BJ (cell line): ENCODE results near the gene CCDC102A. TPM values are rescaled to one million over a fixed set of nuclear protein-coding genes. Genes with fewer than 3 reads are reported as not detected.

Experiments
- CTCF ChIA-PET: fragments of 350-600 bp; formaldehyde crosslinking; extraction: SDS; loops from one replicate; lab custom pipeline; 2021; ENCODE audit warnings: antibody characterized with exemption, inconsistent platforms; lab: Yijun Ruan, JAX
- POLR2A ChIA-PET: fragments of 300-600 bp; sonication (Branson Sonifier 250); formaldehyde crosslinking; extraction: SDS; loops from one replicate; lab custom pipeline; 2021; ENCODE audit warnings: antibody characterized with exemption; lab: Charles Lee
- DNase-seq: peaks from one replicate; pipeline ENCODE4 v3.0.0-alpha.2; 2011; ENCODE audit warnings: low read depth
- H3K27me3 ChIP-seq: 2 replicates; pipeline ENCODE4 v1.6.0; 2011; ENCODE audit warnings: low read length; ENCODE audit not compliant: control insufficient read depth, insufficient read depth
- H3K36me3 ChIP-seq: 2 replicates; pipeline ENCODE4 v1.5.1; 2011; ENCODE audit warnings: low read length; ENCODE audit not compliant: control insufficient read depth, insufficient read depth
- H3K4me3 ChIP-seq: 2 replicates; pipeline ENCODE4 v1.5.1; 2011; ENCODE audit warnings: low read depth, mild to moderate bottlenecking, control low read depth, low read length
- polyA plus RNA-seq: library from polyadenylated mRNA; depleted of rRNA; stranded (reverse); fragments of >200 nt; gene quantifications from 2 replicates; pipeline ENCODE4 v1.2.3, GENCODE V29; 2011
- TF ChIP-seq, protein P1 (sequence below): IDR thresholded peaks from 2 replicates; pipeline ENCODE4 v1.5.1; 2011; ENCODE audit warnings: low read depth, mild to moderate bottlenecking, control low read depth, inconsistent platforms, low read length, moderate library complexity; ENCODE audit not compliant: insufficient read depth

Gene CCDC102A
- polyA plus RNA-seq, 1 experiment: 13.6 TPM

DNA sequence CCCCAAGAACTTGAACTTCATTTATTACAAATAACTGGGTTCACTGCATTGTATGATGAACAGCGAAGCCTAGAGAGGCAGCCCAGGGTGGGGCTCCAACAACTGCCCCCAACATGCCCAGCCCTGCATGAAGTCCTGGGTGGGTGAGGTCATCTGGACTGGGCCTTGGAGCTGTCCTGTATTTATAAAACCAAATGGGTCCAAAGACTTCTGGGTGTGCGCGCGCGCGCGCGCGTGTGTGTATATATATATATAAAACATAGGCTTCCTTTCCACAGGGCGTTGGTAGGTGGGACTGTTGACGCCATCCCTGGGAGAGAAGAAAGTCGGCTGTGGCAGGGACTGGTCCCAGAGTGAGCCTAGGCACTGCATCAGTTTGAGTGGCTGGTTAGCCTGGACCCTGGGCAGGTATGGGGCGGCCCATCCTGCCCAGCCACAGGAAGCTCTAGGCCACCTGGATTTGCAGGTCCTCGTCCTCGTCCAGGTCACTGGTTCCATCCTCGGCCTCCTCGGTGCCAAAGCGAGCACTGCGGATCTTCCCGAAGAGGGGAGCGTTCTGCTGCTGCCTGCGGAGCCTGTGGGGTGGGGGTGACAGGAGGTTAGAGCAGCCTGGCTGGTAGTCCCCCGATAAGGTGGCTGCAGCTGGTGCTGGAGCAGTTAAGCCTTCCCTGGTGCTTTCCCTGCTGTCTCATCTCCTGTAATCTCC, 23.9 kb downstream of the CCDC102A start:
- DNase-seq: no peak
- Histone ChIP-seq H3K36me3 (peaks cover 6% of the 10 kb centered on the region), H3K4me3 (no peak overlapping the region), H3K27me3 (peaks cover 2% of the 10 kb centered on the region; the same call in 1 of the 2 replicates)
- POLR2A ChIA-PET: no interaction called here
- CTCF ChIA-PET: interaction anchor here (0.7 to 9.1 kb wide), 4 partner anchors 7 to 212 kb away, joined by 3 to 219 read pairs (median 18); no protein-coding TSS in a partner anchor
- TF ChIP-seq, protein P1, sequence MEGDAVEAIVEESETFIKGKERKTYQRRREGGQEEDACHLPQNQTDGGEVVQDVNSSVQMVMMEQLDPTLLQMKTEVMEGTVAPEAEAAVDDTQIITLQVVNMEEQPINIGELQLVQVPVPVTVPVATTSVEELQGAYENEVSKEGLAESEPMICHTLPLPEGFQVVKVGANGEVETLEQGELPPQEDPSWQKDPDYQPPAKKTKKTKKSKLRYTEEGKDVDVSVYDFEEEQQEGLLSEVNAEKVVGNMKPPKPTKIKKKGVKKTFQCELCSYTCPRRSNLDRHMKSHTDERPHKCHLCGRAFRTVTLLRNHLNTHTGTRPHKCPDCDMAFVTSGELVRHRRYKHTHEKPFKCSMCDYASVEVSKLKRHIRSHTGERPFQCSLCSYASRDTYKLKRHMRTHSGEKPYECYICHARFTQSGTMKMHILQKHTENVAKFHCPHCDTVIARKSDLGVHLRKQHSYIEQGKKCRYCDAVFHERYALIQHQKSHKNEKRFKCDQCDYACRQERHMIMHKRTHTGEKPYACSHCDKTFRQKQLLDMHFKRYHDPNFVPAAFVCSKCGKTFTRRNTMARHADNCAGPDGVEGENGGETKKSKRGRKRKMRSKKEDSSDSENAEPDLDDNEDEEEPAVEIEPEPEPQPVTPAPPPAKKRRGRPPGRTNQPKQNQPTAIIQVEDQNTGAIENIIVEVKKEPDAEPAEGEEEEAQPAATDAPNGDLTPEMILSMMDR: no peak

DNA sequence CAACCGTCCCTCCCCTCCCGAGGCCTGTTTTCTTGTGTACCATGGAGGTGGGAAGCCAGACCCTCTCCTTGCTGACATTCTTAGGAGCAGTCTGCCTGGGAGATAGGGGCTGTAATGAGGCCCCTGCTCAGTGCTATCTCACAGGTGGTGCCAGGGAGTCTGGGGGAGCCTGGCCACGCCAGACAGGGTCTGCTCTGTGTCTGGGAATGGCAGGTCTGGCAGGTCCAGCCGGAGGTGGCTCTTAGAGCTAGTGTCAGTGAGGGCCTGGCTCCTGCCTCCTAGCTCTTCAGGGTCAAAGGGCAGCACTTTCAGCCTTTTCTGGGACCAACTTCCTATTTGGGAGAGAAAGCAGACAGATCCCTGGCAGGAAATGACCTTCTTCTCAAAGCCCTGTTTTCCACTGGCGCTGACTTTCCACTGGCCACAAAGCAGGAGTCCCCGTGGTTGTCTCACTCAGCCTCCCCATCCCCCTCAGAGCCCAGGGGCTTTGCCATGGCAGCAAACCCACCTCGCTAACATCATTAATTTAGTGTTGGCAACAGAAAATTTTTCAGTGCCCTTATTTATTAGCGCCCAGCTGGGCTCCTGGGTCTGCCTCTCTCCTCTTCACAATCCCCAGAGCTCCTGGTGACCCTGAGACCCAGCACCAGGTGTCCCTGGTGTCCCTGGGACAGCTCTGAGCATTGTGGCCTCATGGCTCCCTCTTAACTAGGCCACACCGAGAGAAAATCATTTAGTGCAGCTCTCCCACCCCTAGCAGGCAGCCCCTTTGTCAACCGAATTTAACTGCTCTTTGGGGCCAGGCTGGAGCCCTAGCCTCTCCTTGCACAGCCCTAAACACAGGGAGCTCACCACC, 26.1 kb downstream of the CCDC102A start:
- ChIA-PET CTCF (interaction anchor here (1.2 to 3.4 kb wide), 2 partner anchors 9 to 10 kb away, joined by 4 to 22 read pairs; no protein-coding TSS in a partner anchor), POLR2A (no interaction called here)
- Histone ChIP-seq H3K4me3 (no peak overlapping the region), H3K36me3 (peaks cover 2% of the 10 kb centered on the region; the same call in 1 of the 2 replicates), H3K27me3 (peaks cover 6% of the 10 kb centered on the region; the same call in 1 of the 2 replicates)
- TF ChIP-seq, protein P1: no peak
- no peak for DNase-seq

DNA sequence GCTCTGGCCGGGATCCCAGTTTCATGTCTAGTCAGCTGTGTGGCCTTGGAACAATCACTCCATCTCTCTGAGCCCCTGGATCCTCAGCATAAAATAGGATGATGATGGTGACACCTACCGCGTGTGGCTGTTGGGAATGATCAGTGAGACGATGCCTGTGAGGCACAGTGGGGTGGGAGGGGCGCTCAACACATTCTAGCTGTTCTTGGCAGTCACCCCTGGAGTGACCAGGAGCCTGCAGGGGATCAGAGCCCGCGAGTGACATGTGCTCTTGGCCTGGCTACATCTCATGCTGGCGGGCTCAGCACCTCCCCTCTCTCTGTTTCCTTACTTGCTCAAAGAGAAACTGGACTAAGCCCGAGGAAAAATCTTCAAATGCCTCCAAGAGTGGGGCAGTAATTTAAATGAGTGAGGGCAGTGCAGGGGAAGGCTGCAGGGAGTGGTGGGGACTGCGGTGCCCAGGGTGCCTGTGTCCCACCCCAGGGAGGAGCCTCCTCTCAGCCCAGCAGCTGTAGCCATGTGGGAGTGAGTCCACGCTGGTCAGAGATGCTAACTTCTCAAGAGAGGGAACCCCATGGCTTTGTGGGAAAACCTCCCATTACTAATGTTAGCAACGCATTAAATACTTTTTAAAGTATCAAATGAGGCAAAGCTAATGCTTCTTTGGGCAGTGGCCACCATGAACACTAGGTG, 27.0 kb downstream of the CCDC102A start:
- TF ChIP-seq, protein P1: no peak
- Histone ChIP-seq H3K36me3 (no peaks in the 10 kb centered on the region), H3K27me3 (peaks cover 7% of the 10 kb centered on the region; the same call in 1 of the 2 replicates), H3K4me3 (no peak overlapping the region)
- CTCF ChIA-PET: interaction anchor here (3.4 kb wide), 1 partner anchor 10 kb away, joined by 22 read pairs; no protein-coding TSS in a partner anchor
- no peak for DNase-seq
- POLR2A ChIA-PET: no interaction called here

DNA sequence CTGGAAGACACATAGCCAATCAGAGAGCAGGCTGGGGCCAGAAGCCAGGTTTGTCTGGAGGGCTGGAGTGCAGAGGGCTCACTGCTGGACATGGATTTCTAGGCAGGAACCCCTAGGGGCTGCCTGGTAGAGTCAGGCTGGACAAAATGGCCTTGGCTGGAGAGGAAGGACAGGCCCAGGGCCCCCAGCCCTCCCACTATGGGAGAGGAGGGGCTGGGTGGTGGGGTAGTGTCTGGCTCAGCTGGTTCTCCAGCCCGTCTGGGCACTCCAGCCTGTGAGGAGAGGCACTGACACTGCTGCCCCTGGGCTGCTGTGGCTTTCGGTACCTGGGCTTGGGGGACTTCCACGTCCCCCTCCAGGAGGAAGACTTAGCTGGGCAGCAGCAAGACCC, 28.3 kb downstream of the CCDC102A start:
- H3K27me3 ChIP-seq: peaks cover 15% of the 10 kb centered on the region
- H3K36me3 ChIP-seq: no peaks in the 10 kb centered on the region
- no peak for DNase-seq
- ChIA-PET POLR2A (no interaction called here), CTCF (interaction anchor here (1.0 to 2.1 kb wide), 2 partner anchors 12 to 46 kb away, joined by 5 to 9 read pairs; partner anchors contain the start of gene POLR2C)
- H3K4me3 ChIP-seq: no peak overlapping the region
- TF ChIP-seq, protein P1: no peak
